Spinal cord (tissue), 10 donors: ENCODE results near the gene ATG7. TPM values are rescaled to one million over a fixed set of nuclear protein-coding genes. Genes with fewer than 3 reads are reported as not detected.

ENCODE experiments used
- DNase-seq, 6 donors: peaks; one replicate each; pipeline versions ENCODE4 v3.0.0 to v3.0.0-alpha.2; 2013 to 2015; ENCODE audit warnings: low spot score in 6 of 6, low read depth in 4 of 6
- H3K27ac ChIP-seq: one replicate; pipeline ENCODE4 v1.5.1; 2013; ENCODE audit warnings: low read depth, low read length, control low read depth
- H3K27me3 ChIP-seq: one replicate; pipeline ENCODE4 v1.6.1; 2013; ENCODE audit warnings: low read length; ENCODE audit not compliant: control insufficient read depth, insufficient read depth
- H3K36me3 ChIP-seq: one replicate; pipeline ENCODE4 v1.6.1; 2013; ENCODE audit warnings: low read length; ENCODE audit not compliant: control insufficient read depth, insufficient read depth
- H3K4me1 ChIP-seq: one replicate; pipeline ENCODE4 v1.6.1; 2013; ENCODE audit warnings: low read length; ENCODE audit not compliant: control insufficient read depth, insufficient read depth
- H3K4me3 ChIP-seq: one replicate; pipeline ENCODE4 v1.5.1; 2013; ENCODE audit warnings: low read depth, low read length, control low read depth
- H3K9me3 ChIP-seq: one replicate; pipeline ENCODE4 v1.6.1; 2013; ENCODE audit warnings: low read length; ENCODE audit not compliant: control insufficient read depth, insufficient read depth
- WGBS: methylation state at CpG from one replicate; pipeline ENCODE4 v1.1.5; 2013; ENCODE audit warnings: missing lambda C conversion rate; ENCODE audit not compliant: insufficient coverage; 5-methylcytosine and 5-hydroxymethylcytosine counted together
- polyA plus RNA-seq, 2 donors: library from polyadenylated mRNA; unstranded; fragments of 120-200 nt; gene quantifications; one replicate each; pipeline ENCODE4 v1.2.1, GENCODE V29; 2013; ENCODE audit not compliant: insufficient read length in 2 of 2
- small RNA-seq: library from RNA; depleted of rRNA; stranded (forward); fragments of <200 nt; gene quantifications from one replicate; pipeline ENCODE3, GENCODE V24; 2014; ENCODE audit warnings: low replicate concordance
- total RNA-seq, 2 donors: library from RNA; depleted of rRNA in 1 of 2; stranded (reverse); fragments of 120-200 nt in 1 of 2; fragments of >200 nt in 1 of 2; gene quantifications; one replicate each; pipeline versions ENCODE4 v1.2.3 to v1.2.4, GENCODE V29; 2013 to 2014
- donor health status: healthy.

ATG7 gene
- total and polyA plus RNA-seq, 4 donors: 18.2 to 48.0 (median 26.4) TPM

DNA sequence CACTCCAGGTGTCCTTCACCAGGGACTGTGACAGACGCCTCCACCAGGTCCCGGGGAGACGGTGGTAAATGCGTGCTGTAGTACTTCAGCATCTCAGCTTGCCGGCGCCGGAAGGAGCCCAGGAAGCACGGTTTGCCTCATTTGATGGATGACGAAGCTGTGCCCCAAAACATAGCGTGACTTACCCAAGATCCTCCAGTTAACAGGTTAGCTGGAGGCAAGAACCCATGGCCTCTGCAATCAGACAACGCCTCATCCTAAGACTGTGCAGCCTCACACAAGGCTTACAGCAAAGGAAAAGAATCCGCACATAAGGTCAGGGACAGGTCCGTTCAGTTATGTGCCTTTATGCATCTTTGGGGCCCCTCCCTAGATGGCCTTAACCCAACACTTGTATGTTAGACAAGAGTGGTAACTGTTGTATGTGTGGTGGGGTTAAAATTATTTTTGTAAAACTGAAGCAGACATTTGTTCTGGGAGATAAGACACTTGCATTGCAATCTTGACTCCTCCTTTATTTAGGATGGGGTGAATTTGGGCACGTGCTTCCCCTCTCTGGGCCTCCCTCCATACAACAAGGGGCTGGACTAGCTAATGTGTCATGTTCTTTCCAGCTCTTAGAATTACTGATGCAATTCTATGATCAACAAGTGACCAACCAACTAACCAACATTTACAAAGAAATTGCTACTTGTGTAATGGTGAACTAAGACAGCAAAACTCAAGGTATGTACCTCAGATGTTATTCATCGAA, 332.1 kb downstream of the ATG7 start:
- Histone ChIP-seq H3K4me3 (no peak overlapping the region), H3K4me1 (peaks cover 27% of the 10 kb centered on the region), H3K9me3 (no peaks in the 10 kb centered on the region), H3K36me3 (peaks cover 6% of the 10 kb centered on the region), H3K27me3 (no peaks in the 10 kb centered on the region), H3K27ac (peak overlapping the region; percentile 85)
- DNase-seq: no peak
- 27% methylated on average over 3 of the region's 15 CpGs for WGBS

DNA sequence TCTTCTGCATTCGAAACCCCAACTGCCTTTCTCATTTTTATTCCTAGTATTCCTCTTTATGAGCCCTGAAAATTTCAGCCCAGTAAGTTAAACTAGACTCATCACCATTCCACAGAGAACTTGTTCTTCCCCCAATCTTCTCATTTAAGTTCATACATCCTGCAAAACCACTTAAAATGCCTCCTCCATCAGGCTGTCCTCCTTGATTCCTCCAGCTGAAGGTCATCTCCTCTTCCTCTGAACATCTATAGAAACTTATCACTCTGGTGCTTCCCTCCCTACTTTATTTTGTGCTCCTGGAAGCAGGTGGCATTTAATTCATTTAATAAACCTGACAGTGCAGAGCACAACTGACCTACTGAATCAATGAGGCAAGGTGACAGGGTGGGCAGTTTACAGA, 333.2 kb downstream of the ATG7 start:
- 100% methylated on average over 1 of the region's 1 CpG for WGBS
- Histone ChIP-seq H3K4me3 (no peak overlapping the region), H3K27ac (no peak overlapping the region), H3K9me3 (no peaks in the 10 kb centered on the region), H3K36me3 (peaks cover 6% of the 10 kb centered on the region), H3K27me3 (no peaks in the 10 kb centered on the region), H3K4me1 (peaks cover 36% of the 10 kb centered on the region)
- no peak for DNase-seq

DNA sequence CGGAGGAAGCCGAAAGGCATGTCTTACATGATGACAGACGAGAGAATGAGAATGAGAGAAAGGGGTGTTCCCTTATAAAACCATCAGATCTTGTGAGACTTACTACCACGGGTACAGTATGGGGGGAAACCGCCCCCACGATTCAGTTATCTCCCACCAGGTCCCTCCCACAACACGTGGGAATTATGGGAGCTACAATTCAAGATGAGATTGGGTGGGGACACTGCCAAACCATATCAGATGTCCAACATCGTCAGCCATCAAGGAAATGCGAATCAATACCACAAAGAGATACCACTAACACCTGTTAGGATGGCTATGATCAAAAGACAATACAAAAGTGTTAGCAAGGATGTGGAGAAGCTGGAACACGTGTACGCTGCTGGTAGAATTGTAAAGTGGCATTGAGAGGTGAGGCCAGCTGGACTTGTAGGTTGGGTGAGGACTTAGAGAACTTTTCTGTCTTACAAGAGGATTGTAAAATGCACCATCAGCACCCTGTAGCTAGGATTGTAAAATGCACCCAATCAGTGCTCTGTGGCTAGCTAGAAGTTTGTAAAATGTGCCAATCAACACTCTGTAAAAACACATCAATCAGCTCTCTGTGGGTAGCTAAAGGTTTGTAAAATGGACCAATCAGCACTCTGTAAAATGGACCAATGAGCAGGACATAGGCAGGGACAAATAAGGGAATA, 334.0 kb downstream of the ATG7 start:
- Histone ChIP-seq H3K4me1 (peaks cover 36% of the 10 kb centered on the region), H3K27ac (no peak overlapping the region), H3K27me3 (no peaks in the 10 kb centered on the region), H3K9me3 (no peaks in the 10 kb centered on the region), H3K36me3 (no peaks in the 10 kb centered on the region), H3K4me3 (no peak overlapping the region)
- DNase-seq: no peak
- 55% methylated on average over 2 of the region's 11 CpGs for WGBS

DNA sequence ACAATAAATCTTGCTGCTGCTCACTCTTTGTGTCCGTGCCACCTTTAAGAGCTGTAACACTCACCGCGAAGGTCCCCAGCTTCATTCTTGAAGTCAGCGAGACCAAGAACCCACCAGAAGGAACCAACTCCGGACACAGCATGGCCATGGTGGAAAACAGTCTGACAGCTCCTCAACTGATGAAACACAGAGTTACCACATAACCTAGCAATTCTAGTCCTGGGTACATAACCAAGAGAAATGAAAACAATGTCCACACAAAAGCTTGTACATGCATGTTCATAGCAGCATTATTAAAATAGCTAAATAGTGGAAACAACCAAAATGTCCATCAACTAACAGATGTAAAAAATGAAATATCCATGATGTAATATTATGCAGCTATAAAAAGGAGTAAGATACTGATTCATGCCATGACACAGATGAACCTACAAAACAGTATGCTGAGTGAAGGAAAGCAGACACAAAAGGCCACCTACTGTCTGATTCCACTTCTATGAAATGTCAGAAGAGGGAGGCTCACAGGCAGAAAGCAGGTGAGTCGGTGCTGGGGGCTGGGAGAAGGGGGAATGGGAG, 334.8 kb downstream of the ATG7 start:
- H3K9me3 ChIP-seq: no peaks in the 10 kb centered on the region
- no peak overlapping the region for H3K27ac ChIP-seq
- no peaks in the 10 kb centered on the region for H3K36me3 ChIP-seq
- H3K27me3 ChIP-seq: no peaks in the 10 kb centered on the region
- no peak for DNase-seq
- WGBS: 72% methylated on average over 6 of the region's 6 CpGs
- peaks cover 36% of the 10 kb centered on the region for H3K4me1 ChIP-seq
- H3K4me3 ChIP-seq: no peak overlapping the region

Small RNA genes lying within 50 kb of the gene (small RNA-seq; reads per million reads assigned to genes)
- gene AC022001.1 (not detected), gene AC026185.1 (not detected), gene AC083855.1 (not detected)

Other genes starting within 250 kb of the ATG7 start
- gene HRH1, start 117.9 kb upstream of the ATG7 start, total RNA-seq: 10 to 100 TPM; 19.3 to 21.3 TPM
- gene HRH1, start 117.9 kb upstream of the ATG7 start, polyA plus RNA-seq: 10 to 100 TPM; 10.4 to 10.9 TPM